Measurements from ENCODE around the gene CAMKK1.
"Not testable (repeated sequence)": the region's sequence is repeated elsewhere in the genome, so short reads cannot be mapped to it uniquely, and the experiment has no call there.

CAMKK1 gene

GRCh38 chr17:3848229-3848835 lies 44.5 kb downstream of the CAMKK1 start:
- Histone ChIP-seq H3K27me3 (ENCODE audit: control insufficient read depth, insufficient read depth, low read length) (no peaks in the 10 kb centered on the region), H3K4me1 (ENCODE audit: control insufficient read depth, low read depth, low read length) (peaks cover 3% of the 10 kb centered on the region), H3K4me3 (ENCODE audit: low read length) (no peak overlapping the region), H3K9me3 (ENCODE audit: control insufficient read depth, low read depth, low read length) (no peaks in the 10 kb centered on the region), H3K27ac (ENCODE audit: low read length) (no peak overlapping the region), H3K9ac (ENCODE audit: low read length) (no peak overlapping the region), H3K36me3 (ENCODE audit: control insufficient read depth, low read depth, low read length) (peaks cover 2% of the 10 kb centered on the region)

- Histone ChIP-seq H3K4me1 (ENCODE audit: control insufficient read depth, low read depth, low read length) (peaks cover 3% of the 10 kb centered on the region), H3K9me3 (ENCODE audit: control insufficient read depth, low read depth, low read length) (no peaks in the 10 kb centered on the region)
Measured at GRCh38 chr17:3847165-3847670, 45.6 kb downstream of the CAMKK1 start.

GRCh38 chr17:3846437-3847164 lies 46.3 kb downstream of the CAMKK1 start:
- Histone ChIP-seq H3K27me3 (ENCODE audit: control insufficient read depth, insufficient read depth, low read length) (no peaks in the 10 kb centered on the region), H3K9ac (ENCODE audit: low read length) (no peak overlapping the region), H3K36me3 (ENCODE audit: control insufficient read depth, low read depth, low read length) (peaks cover 19% of the 10 kb centered on the region), H3K9me3 (ENCODE audit: control insufficient read depth, low read depth, low read length) (no peaks in the 10 kb centered on the region), H3K27ac (ENCODE audit: low read length) (no peak overlapping the region), H3K4me1 (ENCODE audit: control insufficient read depth, low read depth, low read length) (peaks cover 3% of the 10 kb centered on the region), H3K4me3 (ENCODE audit: low read length) (peak overlapping the region; percentile 46)

More at GRCh38 chr17:3847165-3847670, 45.6 kb downstream of the CAMKK1 start:
- H3K27me3 ChIP-seq (ENCODE audit: control insufficient read depth, insufficient read depth, low read length) = no peaks in the 10 kb centered on the region
- H3K27ac ChIP-seq (ENCODE audit: low read length) = no peak overlapping the region
- peaks cover 13% of the 10 kb centered on the region for H3K36me3 ChIP-seq (ENCODE audit: control insufficient read depth, low read depth, low read length)
- no peak overlapping the region for H3K9ac ChIP-seq (ENCODE audit: low read length)
- H3K4me3 ChIP-seq (ENCODE audit: low read length) = no peak overlapping the region

- peak within 1 kb of the TSS; percentile 94 for H3K4me3 ChIP-seq (ENCODE audit: low read length)
- no peaks in the 10 kb centered on the region for H3K27me3 ChIP-seq (ENCODE audit: control insufficient read depth, insufficient read depth, low read length)
- H3K9me3 ChIP-seq (ENCODE audit: control insufficient read depth, low read depth, low read length) = no peaks in the 10 kb centered on the region
- peaks cover 24% of the 10 kb centered on the region for H3K36me3 ChIP-seq (ENCODE audit: control insufficient read depth, low read depth, low read length)
- peaks cover 3% of the 10 kb centered on the region for H3K4me1 ChIP-seq (ENCODE audit: control insufficient read depth, low read depth, low read length)
- H3K27ac ChIP-seq (ENCODE audit: low read length) = peak within 1 kb of the TSS; percentile 78
- peak within 1 kb of the TSS; percentile 90 for H3K9ac ChIP-seq (ENCODE audit: low read length)
Measured at GRCh38 chr17:3845621-3846436, 47.0 kb downstream of the CAMKK1 start, which contains the start of gene NCBP3. TSS of gene NCBP3 (minus strand) at chr17:3846246. CDS start at chr17:3846223, 23 bp downstream.

GRCh38 chr17:3845291-3845620 lies 47.6 kb downstream of the CAMKK1 start:
- H3K27ac ChIP-seq (ENCODE audit: low read length) = no peak overlapping the region
- H3K4me3 ChIP-seq (ENCODE audit: low read length) = peak overlapping the region; percentile 94
- H3K27me3 ChIP-seq (ENCODE audit: control insufficient read depth, insufficient read depth, low read length) = no peaks in the 10 kb centered on the region
- H3K9ac ChIP-seq (ENCODE audit: low read length) = peak overlapping the region; percentile 90
- H3K4me1 ChIP-seq (ENCODE audit: control insufficient read depth, low read depth, low read length) = peaks cover 3% of the 10 kb centered on the region
- H3K36me3 ChIP-seq (ENCODE audit: control insufficient read depth, low read depth, low read length) = peaks cover 24% of the 10 kb centered on the region
- no peaks in the 10 kb centered on the region for H3K9me3 ChIP-seq (ENCODE audit: control insufficient read depth, low read depth, low read length)

GRCh38 chr17:3844556-3844955 lies 48.3 kb downstream of the CAMKK1 start:
- Histone ChIP-seq H3K4me3 (ENCODE audit: low read length) (peak overlapping the region; percentile 94), H3K36me3 (ENCODE audit: control insufficient read depth, low read depth, low read length) (peaks cover 31% of the 10 kb centered on the region)
- H3K9ac ChIP-seq (ENCODE audit: low read length); H3K27me3 ChIP-seq (ENCODE audit: control insufficient read depth, insufficient read depth, low read length); H3K4me1 ChIP-seq (ENCODE audit: control insufficient read depth, low read depth, low read length); H3K9me3 ChIP-seq (ENCODE audit: control insufficient read depth, low read depth, low read length); H3K27ac ChIP-seq (ENCODE audit: low read length): not testable (repeated sequence)

- Histone ChIP-seq H3K4me1 (ENCODE audit: control insufficient read depth, low read depth, low read length) (peaks cover 3% of the 10 kb centered on the region), H3K27ac (ENCODE audit: low read length) (no peak overlapping the region), H3K9me3 (ENCODE audit: control insufficient read depth, low read depth, low read length) (no peaks in the 10 kb centered on the region), H3K36me3 (ENCODE audit: control insufficient read depth, low read depth, low read length) (peaks cover 37% of the 10 kb centered on the region), H3K27me3 (ENCODE audit: control insufficient read depth, insufficient read depth, low read length) (no peaks in the 10 kb centered on the region), H3K4me3 (ENCODE audit: low read length) (peak overlapping the region; percentile 7), H3K9ac (ENCODE audit: low read length) (no peak overlapping the region)
Measured at GRCh38 chr17:3843935-3844516, 48.8 kb downstream of the CAMKK1 start.

GRCh38 chr17:3838206-3838605 lies 54.6 kb downstream of the CAMKK1 start:
- Histone ChIP-seq H3K4me1 (ENCODE audit: control insufficient read depth, low read depth, low read length) (no peaks in the 10 kb centered on the region), H3K9me3 (ENCODE audit: control insufficient read depth, low read depth, low read length) (no peaks in the 10 kb centered on the region), H3K36me3 (ENCODE audit: control insufficient read depth, low read depth, low read length) (peaks cover 65% of the 10 kb centered on the region), H3K4me3 (ENCODE audit: low read length) (no peak overlapping the region), H3K27ac (ENCODE audit: low read length) (no peak overlapping the region), H3K9ac (ENCODE audit: low read length) (no peak overlapping the region), H3K27me3 (ENCODE audit: control insufficient read depth, insufficient read depth, low read length) (no peaks in the 10 kb centered on the region)

GRCh38 chr17:3836551-3836950 lies 56.3 kb downstream of the CAMKK1 start:
- Histone ChIP-seq H3K27me3 (ENCODE audit: control insufficient read depth, insufficient read depth, low read length) (no peaks in the 10 kb centered on the region), H3K9ac (ENCODE audit: low read length) (no peak overlapping the region), H3K36me3 (ENCODE audit: control insufficient read depth, low read depth, low read length) (peaks cover 50% of the 10 kb centered on the region), H3K27ac (ENCODE audit: low read length) (no peak overlapping the region), H3K4me1 (ENCODE audit: control insufficient read depth, low read depth, low read length) (no peaks in the 10 kb centered on the region), H3K4me3 (ENCODE audit: low read length) (no peak overlapping the region), H3K9me3 (ENCODE audit: control insufficient read depth, low read depth, low read length) (no peaks in the 10 kb centered on the region)

GRCh38 chr17:3835410-3836229 lies 57.2 kb downstream of the CAMKK1 start:
- Histone ChIP-seq H3K36me3 (ENCODE audit: control insufficient read depth, low read depth, low read length) (peaks cover 45% of the 10 kb centered on the region), H3K4me1 (ENCODE audit: control insufficient read depth, low read depth, low read length) (no peaks in the 10 kb centered on the region), H3K27me3 (ENCODE audit: control insufficient read depth, insufficient read depth, low read length) (no peaks in the 10 kb centered on the region), H3K9me3 (ENCODE audit: control insufficient read depth, low read depth, low read length) (no peaks in the 10 kb centered on the region), H3K9ac (ENCODE audit: low read length) (no peak overlapping the region), H3K27ac (ENCODE audit: low read length) (no peak overlapping the region), H3K4me3 (ENCODE audit: low read length) (no peak overlapping the region)

Measured in iPS-18a (cell line).